ENCODE results near the gene DEDD. TPM values are rescaled to one million over a fixed set of nuclear protein-coding genes. Genes with fewer than 3 reads are reported as not detected.

Gene DEDD
- total RNA-seq, 1 experiment from 2014 or later, result 39.2 TPM

- POLR2A ChIA-PET (ENCODE audit: unreplicated experiment), result no interaction called here
- H3K9me3 ChIP-seq (ENCODE audit: low read length), result no peaks in the 10 kb centered on the region
- H3K4me1 ChIP-seq (ENCODE audit: insufficient read depth, low read length), result peaks cover 12% of the 10 kb centered on the region; the same call in 1 of the 2 replicates
- H3K9me2 ChIP-seq (replicated peaks; ENCODE audit: low read length), result no peaks in the 10 kb centered on the region
- no peak overlapping the region for H3K4me3 ChIP-seq (ENCODE audit: low read length)
- BruUV-seq (replicated peaks), result no TSS peak
- peaks cover 47% of the 10 kb centered on the region; the same call in 1 of the 2 replicates for H3K36me3 ChIP-seq (ENCODE audit: low read depth, low read length)
- H2AFZ ChIP-seq (ENCODE audit: low read length), result no peak overlapping the region
- peaks cover 8% of the 10 kb centered on the region for H3K79me2 ChIP-seq (ENCODE audit: low read length)
- no peaks in the 10 kb centered on the region for H4K20me1 ChIP-seq (ENCODE audit: low read length)
- DNase-seq (no peak), ATAC-seq (no peak)
- H3K27me3 ChIP-seq (ENCODE audit: low read length), result no peaks in the 10 kb centered on the region
- no peak for TF ChIP-seq EZH2phosphoT487 (IDR thresholded peaks at IDR 0.05; ENCODE audit: borderline replicate concordance, low read length)
- peak; percentile 64 for TF ChIP-seq CTCF (conservative IDR thresholded peaks at IDR 0.05; ENCODE audit: low read depth, low read length)
- CTCF ChIA-PET, result no interaction called here
- no peak overlapping the region for H3K9ac ChIP-seq (ENCODE audit: low read length)
- no peaks in the 10 kb centered on the region for H3F3A ChIP-seq (ENCODE audit: low read length, unreplicated experiment)
- H3K4me2 ChIP-seq (ENCODE audit: low read length), result no peak overlapping the region
- intact Hi-C loops (cut with micrococcal nuclease), result no loop called here
- no peak overlapping the region for H3K27ac ChIP-seq (ENCODE audit: low read length)
Observed at GRCh38 chr1:161171191-161171590, 38.7 kb upstream of the DEDD start.

- ChIA-PET CTCF (no interaction called here), POLR2A (ENCODE audit: unreplicated experiment) (interaction anchor here (0.5 kb wide), 1 partner anchor 57 kb away, joined by 6 read pairs; the partner anchor contains the start of gene TOMM40L)
- DNase-seq, result no peak
- Histone ChIP-seq H2AFZ (ENCODE audit: low read length) (no peak overlapping the region), H3K4me3 (ENCODE audit: low read length) (no peak overlapping the region), H3K4me1 (ENCODE audit: insufficient read depth, low read length) (peaks cover 19% of the 10 kb centered on the region), H3K4me2 (ENCODE audit: low read length) (no peak overlapping the region), H3F3A (ENCODE audit: low read length, unreplicated experiment) (peaks cover 10% of the 10 kb centered on the region), H3K27ac (ENCODE audit: low read length) (no peak overlapping the region), H3K9me3 (ENCODE audit: low read length) (no peaks in the 10 kb centered on the region), H3K79me2 (ENCODE audit: low read length) (no peaks in the 10 kb centered on the region), H3K27me3 (ENCODE audit: low read length) (no peaks in the 10 kb centered on the region), H4K20me1 (ENCODE audit: low read length) (no peaks in the 10 kb centered on the region), H3K36me3 (ENCODE audit: low read depth, low read length) (peaks cover 39% of the 10 kb centered on the region; the same call in 1 of the 2 replicates), H3K9ac (ENCODE audit: low read length) (no peak overlapping the region), H3K9me2 (replicated peaks; ENCODE audit: low read length) (no peaks in the 10 kb centered on the region)
- TF ChIP-seq EZH2phosphoT487 (IDR thresholded peaks at IDR 0.05; ENCODE audit: borderline replicate concordance, low read length) (no peak), CTCF (conservative IDR thresholded peaks at IDR 0.05; ENCODE audit: low read depth, low read length) (no peak), EZH2 (IDR thresholded peaks at IDR 0.05; ENCODE audit: low read length, unreplicated experiment) (no peak)
- intact Hi-C loops (cut with micrococcal nuclease), result no loop called here
- no peak for ATAC-seq
- no TSS peak for BruUV-seq (replicated peaks)
Observed at GRCh38 chr1:161168906-161169305, 36.4 kb upstream of the DEDD start.

GRCh38 chr1:161166669-161167548 is 34.4 kb upstream of the DEDD start:
- Histone ChIP-seq H3K4me3 (ENCODE audit: low read length) (peak overlapping the region; percentile 75), H3F3A (ENCODE audit: low read length, unreplicated experiment) (peaks cover 10% of the 10 kb centered on the region), H3K27ac (ENCODE audit: low read length) (peak overlapping the region; percentile 34), H3K9me2 (replicated peaks; ENCODE audit: low read length) (no peaks in the 10 kb centered on the region), H3K9me3 (ENCODE audit: low read length) (no peaks in the 10 kb centered on the region), H3K36me3 (ENCODE audit: low read depth, low read length) (peaks cover 21% of the 10 kb centered on the region; the same call in 1 of the 2 replicates), H3K27me3 (ENCODE audit: low read length) (no peaks in the 10 kb centered on the region), H2AFZ (ENCODE audit: low read length) (peak overlapping the region; percentile 88), H3K4me2 (ENCODE audit: low read length) (peak overlapping the region; percentile 92), H3K4me1 (ENCODE audit: insufficient read depth, low read length) (peaks cover 19% of the 10 kb centered on the region), H4K20me1 (ENCODE audit: low read length) (no peaks in the 10 kb centered on the region), H3K79me2 (ENCODE audit: low read length) (no peaks in the 10 kb centered on the region), H3K9ac (ENCODE audit: low read length) (peak overlapping the region; percentile 71)
- TF ChIP-seq EZH2 (IDR thresholded peaks at IDR 0.05; ENCODE audit: low read length, unreplicated experiment) (no peak), CTCF (conservative IDR thresholded peaks at IDR 0.05; ENCODE audit: low read depth, low read length) (no peak), EZH2phosphoT487 (IDR thresholded peaks at IDR 0.05; ENCODE audit: borderline replicate concordance, low read length) (no peak)
- TSS peak; percentile 45 for BruUV-seq (replicated peaks)
- ATAC-seq (peak; percentile 13), DNase-seq (no peak)
- intact Hi-C loops (cut with micrococcal nuclease), result no loop called here
- POLR2A ChIA-PET (ENCODE audit: unreplicated experiment), result interaction anchor here (0.5 kb wide), 1 partner anchor 104 kb away, joined by 7 read pairs; no protein-coding TSS in a partner anchor
- CTCF ChIA-PET, result interaction anchor here (0.6 to 1.2 kb wide), 5 partner anchors 10 to 208 kb away, joined by 3 to 5 read pairs (median 3); partner anchors contain the start of genes B4GALT3 and TOMM40L

All from PC-3 (cell line).